ENCODE data around the gene JAKMIP1. TPM values are rescaled to one million over a fixed set of nuclear protein-coding genes. Genes with fewer than 3 reads are reported as not detected.
"Not testable (repeated sequence)": the region's sequence is repeated elsewhere in the genome, so short reads cannot be mapped to it uniquely, and the experiment has no call there.

Gene JAKMIP1
- total RNA-seq, 1 donor from 2014 or later: 0.64 TPM

DNA sequence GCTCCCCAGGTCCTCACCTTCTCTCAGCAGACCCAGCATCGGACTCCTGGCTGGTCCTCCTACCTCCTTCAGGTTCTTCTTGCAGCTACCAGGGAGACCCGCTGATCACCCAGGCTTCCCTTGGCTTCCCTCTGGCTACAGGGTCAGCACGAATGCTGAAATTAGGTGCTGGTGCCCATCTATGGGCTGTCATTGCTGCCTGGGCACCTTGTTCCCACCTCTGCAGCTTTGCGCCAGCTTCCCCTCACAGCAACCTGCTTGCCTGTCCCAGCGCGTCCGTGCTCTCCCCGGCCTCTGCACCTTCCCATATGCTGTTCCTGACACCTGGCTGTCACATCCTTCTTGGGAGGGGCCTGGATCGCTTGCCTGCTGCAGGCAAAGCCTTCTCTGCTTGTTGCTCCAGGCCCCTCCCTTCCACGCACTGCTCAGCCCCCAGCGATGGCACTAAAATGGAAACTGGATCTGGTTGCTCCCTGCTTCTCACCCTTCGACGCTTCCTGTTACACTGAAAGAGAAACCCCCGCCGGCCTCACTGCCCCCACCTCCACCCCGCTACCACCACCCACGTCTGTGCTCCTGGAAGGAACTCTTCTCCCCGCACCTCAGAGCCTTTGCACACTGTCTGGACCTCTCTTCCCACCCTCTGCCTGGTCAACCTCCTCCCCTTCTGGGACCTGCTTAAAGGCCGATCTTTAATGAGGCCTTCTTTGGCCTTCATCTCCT, 204.3 kb downstream of the JAKMIP1 start:
- intact Hi-C loops (cut with DNase I): no loop called here
- DNase-seq (peak; percentile 42), ATAC-seq (no peak)
- H3K27me3 ChIP-seq: peaks cover 6% of the 10 kb centered on the region
- no peak overlapping the region for H3K27ac ChIP-seq
- H3K4me3 ChIP-seq: no peak overlapping the region
- H3K9me3 ChIP-seq: no peaks in the 10 kb centered on the region
- H3K36me3 ChIP-seq: no peaks in the 10 kb centered on the region
- TF ChIP-seq, protein P1, sequence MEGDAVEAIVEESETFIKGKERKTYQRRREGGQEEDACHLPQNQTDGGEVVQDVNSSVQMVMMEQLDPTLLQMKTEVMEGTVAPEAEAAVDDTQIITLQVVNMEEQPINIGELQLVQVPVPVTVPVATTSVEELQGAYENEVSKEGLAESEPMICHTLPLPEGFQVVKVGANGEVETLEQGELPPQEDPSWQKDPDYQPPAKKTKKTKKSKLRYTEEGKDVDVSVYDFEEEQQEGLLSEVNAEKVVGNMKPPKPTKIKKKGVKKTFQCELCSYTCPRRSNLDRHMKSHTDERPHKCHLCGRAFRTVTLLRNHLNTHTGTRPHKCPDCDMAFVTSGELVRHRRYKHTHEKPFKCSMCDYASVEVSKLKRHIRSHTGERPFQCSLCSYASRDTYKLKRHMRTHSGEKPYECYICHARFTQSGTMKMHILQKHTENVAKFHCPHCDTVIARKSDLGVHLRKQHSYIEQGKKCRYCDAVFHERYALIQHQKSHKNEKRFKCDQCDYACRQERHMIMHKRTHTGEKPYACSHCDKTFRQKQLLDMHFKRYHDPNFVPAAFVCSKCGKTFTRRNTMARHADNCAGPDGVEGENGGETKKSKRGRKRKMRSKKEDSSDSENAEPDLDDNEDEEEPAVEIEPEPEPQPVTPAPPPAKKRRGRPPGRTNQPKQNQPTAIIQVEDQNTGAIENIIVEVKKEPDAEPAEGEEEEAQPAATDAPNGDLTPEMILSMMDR (IDR thresholded peaks at IDR 0.05): no peak
- no peaks in the 10 kb centered on the region for H3K4me1 ChIP-seq

- Histone ChIP-seq H3K27me3 (peaks cover 6% of the 10 kb centered on the region), H3K36me3 (no peaks in the 10 kb centered on the region), H3K27ac (no peak overlapping the region), H3K4me1 (no peaks in the 10 kb centered on the region), H3K4me3 (no peak overlapping the region), H3K9me3 (no peaks in the 10 kb centered on the region)
- intact Hi-C loops (cut with DNase I): no loop called here
- TF ChIP-seq, protein P1 (IDR thresholded peaks at IDR 0.05): no peak
- ATAC-seq: no peak
- peak; percentile 55 for DNase-seq
Measured at GRCh38 chr4:5993876-5994811, 206.2 kb downstream of the JAKMIP1 start.

- H3K27me3 ChIP-seq; H3K36me3 ChIP-seq; intact Hi-C loops (cut with DNase I); H3K4me3 ChIP-seq; H3K9me3 ChIP-seq; H3K4me1 ChIP-seq; H3K27ac ChIP-seq; DNase-seq; ATAC-seq: not testable (repeated sequence)
Measured at GRCh38 chr4:5993346-5993745, 207.0 kb downstream of the JAKMIP1 start.

- Histone ChIP-seq H3K4me3 (no peak overlapping the region), H3K27ac (no peak overlapping the region), H3K4me1 (no peaks in the 10 kb centered on the region), H3K36me3 (no peaks in the 10 kb centered on the region), H3K27me3 (no peaks in the 10 kb centered on the region), H3K9me3 (no peaks in the 10 kb centered on the region)
- intact Hi-C loops (cut with DNase I): no loop called here
- TF ChIP-seq, protein P1 (IDR thresholded peaks at IDR 0.05): no peak
- DNase-seq (peak; percentile 51), ATAC-seq (no peak)
Measured at GRCh38 chr4:5992828-5993321, 207.5 kb downstream of the JAKMIP1 start.

GRCh38 chr4:5992171-5992827, 208.1 kb downstream of the JAKMIP1 start:
- Histone ChIP-seq H3K4me1 (no peaks in the 10 kb centered on the region), H3K4me3 (no peak overlapping the region), H3K27ac (no peak overlapping the region), H3K27me3 (no peaks in the 10 kb centered on the region), H3K36me3 (no peaks in the 10 kb centered on the region), H3K9me3 (no peaks in the 10 kb centered on the region)
- ATAC-seq: no peak
- peak; percentile 55 for DNase-seq
- TF ChIP-seq, protein P1 (IDR thresholded peaks at IDR 0.05): no peak
- intact Hi-C loops (cut with DNase I): no loop called here
